ENCODE measurements around the gene SCMH1.

DNA sequence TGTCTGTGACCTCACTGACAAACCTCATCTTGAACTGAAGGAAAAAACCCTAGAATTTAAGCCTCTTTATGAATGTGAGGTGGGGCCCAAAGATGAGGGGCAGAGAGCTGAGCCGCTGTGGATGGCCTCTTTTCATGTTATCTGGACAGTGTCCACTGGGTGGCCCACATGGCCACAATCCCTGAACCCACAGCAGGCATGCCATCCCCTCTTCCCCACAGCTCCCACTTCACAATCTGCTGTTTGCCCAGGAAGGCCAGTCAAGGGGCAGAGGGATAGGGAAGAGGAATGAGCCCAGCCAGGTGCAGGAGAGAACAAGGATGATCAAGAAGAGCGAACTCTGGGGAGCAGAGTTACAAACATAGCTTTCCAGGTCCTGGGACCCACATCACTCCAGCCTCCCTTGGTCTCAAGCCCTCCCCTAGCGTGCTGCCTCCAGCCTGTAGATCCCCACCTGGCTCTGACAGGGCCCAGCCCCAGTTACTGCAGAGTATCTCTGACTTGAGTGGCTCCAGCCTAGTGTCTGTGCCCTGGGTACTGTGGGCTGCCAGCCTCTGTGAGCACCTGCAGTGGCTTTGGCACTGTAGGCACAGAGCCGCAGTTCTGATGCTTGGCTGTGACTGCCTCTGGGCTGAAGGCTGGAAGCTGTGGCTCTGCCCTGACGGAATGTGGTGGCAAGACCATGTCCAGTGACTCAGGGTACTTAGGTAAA is 218.7 kb downstream of the SCMH1 start:
- TF ChIP-seq, protein P1, sequence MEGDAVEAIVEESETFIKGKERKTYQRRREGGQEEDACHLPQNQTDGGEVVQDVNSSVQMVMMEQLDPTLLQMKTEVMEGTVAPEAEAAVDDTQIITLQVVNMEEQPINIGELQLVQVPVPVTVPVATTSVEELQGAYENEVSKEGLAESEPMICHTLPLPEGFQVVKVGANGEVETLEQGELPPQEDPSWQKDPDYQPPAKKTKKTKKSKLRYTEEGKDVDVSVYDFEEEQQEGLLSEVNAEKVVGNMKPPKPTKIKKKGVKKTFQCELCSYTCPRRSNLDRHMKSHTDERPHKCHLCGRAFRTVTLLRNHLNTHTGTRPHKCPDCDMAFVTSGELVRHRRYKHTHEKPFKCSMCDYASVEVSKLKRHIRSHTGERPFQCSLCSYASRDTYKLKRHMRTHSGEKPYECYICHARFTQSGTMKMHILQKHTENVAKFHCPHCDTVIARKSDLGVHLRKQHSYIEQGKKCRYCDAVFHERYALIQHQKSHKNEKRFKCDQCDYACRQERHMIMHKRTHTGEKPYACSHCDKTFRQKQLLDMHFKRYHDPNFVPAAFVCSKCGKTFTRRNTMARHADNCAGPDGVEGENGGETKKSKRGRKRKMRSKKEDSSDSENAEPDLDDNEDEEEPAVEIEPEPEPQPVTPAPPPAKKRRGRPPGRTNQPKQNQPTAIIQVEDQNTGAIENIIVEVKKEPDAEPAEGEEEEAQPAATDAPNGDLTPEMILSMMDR (IDR thresholded peaks at IDR 0.05; ENCODE audit: extremely low read depth in 1 of 2, insufficient read depth in 1 of 2, low read depth in 1 of 2, low read length in 2 of 2): peak; percentile 31 to 59
- TF ChIP-seq MYC (IDR thresholded peaks at IDR 0.05; ENCODE audit: low read depth, low read length): no peak
- TF ChIP-seq EZH2 (IDR thresholded peaks at IDR 0.05; ENCODE audit: borderline replicate concordance, low read depth, low read length, severe bottlenecking): no peak

All from endothelial cell of umbilical vein (primary cell).